AG04450 (cell line): ENCODE measurements around the gene TMPRSS2. TPM values are rescaled to one million over a fixed set of nuclear protein-coding genes. Genes with fewer than 3 reads are reported as not detected.

Experiments used
- CTCF ChIA-PET: fragments of 300-600, 350-600 bp; formaldehyde crosslinking; extraction: SDS; loops from one replicate; lab custom pipeline; 2022; ENCODE audit warnings: antibody characterized with exemption, inconsistent platforms; lab: Charles Lee
- POLR2A ChIA-PET: fragments of 350-600 bp; formaldehyde crosslinking; extraction: SDS; loops from one replicate; lab custom pipeline; 2021; ENCODE audit warnings: antibody characterized with exemption, inconsistent platforms; lab: Yijun Ruan, JAX
- DNase-seq: peaks from one replicate; pipeline ENCODE4 v3.0.0-alpha.2; 2011; ENCODE audit warnings: low read depth, low spot score
- H3K27ac ChIP-seq: one replicate; pipeline ENCODE4 v1.5.1; 2012; ENCODE audit warnings: low read depth, low read length, control low read depth
- H3K27me3 ChIP-seq: one replicate; pipeline ENCODE4 v1.6.0; 2012; ENCODE audit warnings: low read length; ENCODE audit not compliant: control insufficient read depth, insufficient read depth
- H3K4me3 ChIP-seq: 2 replicates; pipeline ENCODE4 v1.5.1; 2011; ENCODE audit warnings: mild to moderate bottlenecking, low read depth, low read length, control low read depth
- H3K9me3 ChIP-seq: 2 replicates; pipeline ENCODE4 v1.5.1; 2012; ENCODE audit warnings: low read length; ENCODE audit not compliant: control insufficient read depth, insufficient read depth
- CTCF ChIP-seq: IDR thresholded peaks from 2 replicates; pipeline ENCODE4 v1.5.1; 2011; ENCODE audit warnings: low read depth, low read length, control low read depth, inconsistent platforms
- polyA plus RNA-seq: library from polyadenylated mRNA; depleted of rRNA; stranded (reverse); fragments of >200 nt; gene quantifications from 2 replicates; pipeline ENCODE4 v1.2.3, GENCODE V29; 2011

TMPRSS2 gene
- polyA plus RNA-seq, 1 experiment: not detected

- no peak for DNase-seq
- CTCF ChIA-PET: no interaction called here
- no peak for TF ChIP-seq CTCF
- POLR2A ChIA-PET: no interaction called here
- Histone ChIP-seq H3K4me3 (no peak overlapping the region), H3K27ac (no peak overlapping the region), H3K27me3 (no peaks in the 10 kb centered on the region), H3K9me3 (no peaks in the 10 kb centered on the region; the same call in 1 of the 2 replicates)
Measured at GRCh38 chr21:41477641-41478318, 30.2 kb downstream of the TMPRSS2 start.

GRCh38 chr21:41475714-41476420 lies 32.1 kb downstream of the TMPRSS2 start:
- Histone ChIP-seq H3K9me3 (no peaks in the 10 kb centered on the region; the same call in 1 of the 2 replicates), H3K27ac (no peak overlapping the region), H3K27me3 (no peaks in the 10 kb centered on the region), H3K4me3 (no peak overlapping the region)
- CTCF ChIA-PET: no interaction called here
- POLR2A ChIA-PET: no interaction called here
- DNase-seq: no peak
- no peak for TF ChIP-seq CTCF

- ChIA-PET CTCF (no interaction called here), POLR2A (no interaction called here)
- Histone ChIP-seq H3K27me3 (peaks cover 3% of the 10 kb centered on the region), H3K9me3 (no peaks in the 10 kb centered on the region; the same call in 1 of the 2 replicates), H3K27ac (no peak overlapping the region), H3K4me3 (no peak overlapping the region)
- no peak for TF ChIP-seq CTCF
- no peak for DNase-seq
Measured at GRCh38 chr21:41472753-41473548, 35.0 kb downstream of the TMPRSS2 start.

- peaks cover 4% of the 10 kb centered on the region; the same call in 1 of the 2 replicates for H3K9me3 ChIP-seq
- H3K27me3 ChIP-seq: peaks cover 3% of the 10 kb centered on the region
- no peak for DNase-seq
- no peak overlapping the region for H3K4me3 ChIP-seq
- no peak overlapping the region for H3K27ac ChIP-seq
- TF ChIP-seq CTCF: no peak
- ChIA-PET POLR2A (no interaction called here), CTCF (no interaction called here)
Measured at GRCh38 chr21:41470054-41470453, 37.9 kb downstream of the TMPRSS2 start.
